Karpas-422 (cell line): ENCODE measurements around the gene YIPF4. TPM values are rescaled to one million over a fixed set of nuclear protein-coding genes. Genes with fewer than 3 reads are reported as not detected.
"Not testable (repeated sequence)": the region's sequence is repeated elsewhere in the genome, so short reads cannot be mapped to it uniquely, and the experiment has no call there.

ENCODE experiments used
- DNase-seq: peaks from one replicate; pipeline ENCODE4 v3.0.0-alpha.2; 2015
- H2AFZ ChIP-seq: fragments of 200-600 bp; sonication (generic); 2 replicates; pipeline ENCODE4 v1.6.1; 2014; ENCODE audit warnings: antibody characterized with exemption, low read length, mixed read lengths
- H3K27ac ChIP-seq: fragments of 200-600 bp; sonication (generic); 2 replicates; pipeline ENCODE4 v1.5.1; 2014; ENCODE audit warnings: mild to moderate bottlenecking, low read length, moderate library complexity
- H3K27me3 ChIP-seq: fragments of 200-600 bp; sonication (generic); 2 replicates; pipeline ENCODE4 v1.6.1; 2014; ENCODE audit warnings: low read length, mixed read lengths
- H3K36me3 ChIP-seq: fragments of 200-600 bp; sonication (generic); 2 replicates; pipeline ENCODE4 v1.6.1; 2014; ENCODE audit warnings: low read length, mixed read lengths; ENCODE audit not compliant: insufficient read depth
- H3K4me1 ChIP-seq: fragments of 200-600 bp; sonication (generic); 2 replicates; pipeline ENCODE4 v1.6.1; 2014; ENCODE audit warnings: mild to moderate bottlenecking, low read length, mixed read lengths
- H3K4me2 ChIP-seq: fragments of 200-600 bp; sonication (generic); 2 replicates; pipeline ENCODE4 v1.6.1; 2014; ENCODE audit warnings: low read length, low read depth, mild to moderate bottlenecking; ENCODE audit not compliant: poor library complexity, severe bottlenecking
- H3K4me3 ChIP-seq: fragments of 200-600 bp; sonication (generic); 2 replicates; pipeline ENCODE4 v1.5.1; 2014; ENCODE audit warnings: mild to moderate bottlenecking, antibody characterized with exemption, low read length, mixed read lengths
- H3K79me2 ChIP-seq: fragments of 200-600 bp; sonication (generic); 2 replicates; pipeline ENCODE4 v1.6.1; 2014; ENCODE audit warnings: mild to moderate bottlenecking, low read length, mixed read lengths
- H3K9ac ChIP-seq: fragments of 200-600 bp; sonication (generic); 2 replicates; pipeline ENCODE4 v1.6.0; 2014; ENCODE audit warnings: low read length
- H3K9me2 ChIP-seq: fragments of 200-600 bp; sonication (generic), shearing (Covaris generic); replicated peaks from 2 replicates; pipeline ENCODE4 v1.6.0; 2014; ENCODE audit warnings: mild to moderate bottlenecking, low read length, moderate library complexity; ENCODE audit not compliant: insufficient read depth
- H3K9me3 ChIP-seq: fragments of 300-700, 200-600 bp; sonication (generic); 2 replicates; pipeline ENCODE4 v1.6.1; 2014; ENCODE audit warnings: low read length, mixed read lengths
- H4K20me1 ChIP-seq: fragments of 200-600 bp; sonication (generic); 2 replicates; pipeline ENCODE4 v1.6.1; 2014; ENCODE audit warnings: mild to moderate bottlenecking, antibody characterized with exemption, low read length, low read depth; ENCODE audit not compliant: insufficient read depth
- total RNA-seq: library from RNA; depleted of rRNA; stranded (reverse); fragments of >200 nt; shearing (Covaris generic); gene quantifications from 2 replicates; pipeline ENCODE4 v1.2.3, GENCODE V29; 2014; ENCODE audit warnings: low replicate concordance

The YIPF4 gene
- total RNA-seq, 1 experiment from 2014 or later, result 95.3 TPM

GRCh38 chr2:32290000-32290339 is 12.3 kb downstream of the YIPF4 start:
- Histone ChIP-seq H3K4me1 (peaks cover 5% of the 10 kb centered on the region), H3K27ac (no peak overlapping the region), H3K4me3 (no peak overlapping the region), H3K79me2 (peaks cover 70% of the 10 kb centered on the region), H4K20me1 (no peaks in the 10 kb centered on the region), H3K9me3 (no peaks in the 10 kb centered on the region), H2AFZ (no peak overlapping the region), H3K27me3 (no peaks in the 10 kb centered on the region), H3K4me2 (no peak overlapping the region), H3K9me2 (no peaks in the 10 kb centered on the region), H3K36me3 (peaks cover 22% of the 10 kb centered on the region), H3K9ac (no peak overlapping the region)
- DNase-seq, result no peak

GRCh38 chr2:32291746-32292145 is 14.0 kb downstream of the YIPF4 start:
- DNase-seq, result no peak
- peaks cover 61% of the 10 kb centered on the region for H3K79me2 ChIP-seq
- H3K4me1 ChIP-seq, result peaks cover 4% of the 10 kb centered on the region; the same call in 1 of the 2 replicates
- H3K9ac ChIP-seq, result no peak overlapping the region
- no peaks in the 10 kb centered on the region for H3K9me2 ChIP-seq
- H3K36me3 ChIP-seq, result peaks cover 35% of the 10 kb centered on the region
- no peaks in the 10 kb centered on the region for H3K27me3 ChIP-seq
- no peak overlapping the region for H3K27ac ChIP-seq
- H3K9me3 ChIP-seq, result no peaks in the 10 kb centered on the region
- no peaks in the 10 kb centered on the region for H4K20me1 ChIP-seq
- no peak overlapping the region for H3K4me2 ChIP-seq
- no peak overlapping the region for H3K4me3 ChIP-seq
- no peak overlapping the region for H2AFZ ChIP-seq

- not testable (repeated sequence) for H3K4me3 ChIP-seq, H3K27me3 ChIP-seq, H3K27ac ChIP-seq, H3K4me1 ChIP-seq, DNase-seq, H3K9ac ChIP-seq, H3K9me2 ChIP-seq, H2AFZ ChIP-seq, H3K9me3 ChIP-seq, H4K20me1 ChIP-seq, H3K4me2 ChIP-seq
- Histone ChIP-seq H3K36me3 (peaks cover 41% of the 10 kb centered on the region), H3K79me2 (peaks cover 51% of the 10 kb centered on the region)
These were observed 15.8 kb downstream of the YIPF4 start for GRCh38 chr2:32293493-32293892.

- peaks cover 43% of the 10 kb centered on the region for H3K36me3 ChIP-seq
- H3K9ac ChIP-seq, H3K9me2 ChIP-seq, H3K27me3 ChIP-seq, DNase-seq, H3K4me2 ChIP-seq, H3K4me3 ChIP-seq, H3K27ac ChIP-seq, H3K4me1 ChIP-seq, H4K20me1 ChIP-seq, H3K9me3 ChIP-seq, H2AFZ ChIP-seq: not testable (repeated sequence)
- peaks cover 47% of the 10 kb centered on the region for H3K79me2 ChIP-seq
These were observed 16.4 kb downstream of the YIPF4 start for GRCh38 chr2:32293966-32294562.

- Histone ChIP-seq H3K4me3 (no peak overlapping the region), H4K20me1 (no peaks in the 10 kb centered on the region), H3K27me3 (no peaks in the 10 kb centered on the region), H3K9me3 (no peaks in the 10 kb centered on the region), H3K4me1 (peaks cover 13% of the 10 kb centered on the region), H3K9me2 (no peaks in the 10 kb centered on the region), H2AFZ (no peak overlapping the region), H3K36me3 (peaks cover 1% of the 10 kb centered on the region; the same call in 1 of the 2 replicates), H3K9ac (no peak overlapping the region), H3K79me2 (no peaks in the 10 kb centered on the region; the same call in none of the 2 replicates), H3K27ac (no peak overlapping the region; the same call in 1 of the 2 replicates), H3K4me2 (no peak overlapping the region)
- no peak for DNase-seq
These were observed 32.9 kb downstream of the YIPF4 start for GRCh38 chr2:32310577-32310976.

GRCh38 chr2:32314886-32315285 is 37.2 kb downstream of the YIPF4 start:
- H4K20me1 ChIP-seq, result no peaks in the 10 kb centered on the region
- no peak overlapping the region for H2AFZ ChIP-seq
- no peaks in the 10 kb centered on the region for H3K9me3 ChIP-seq
- H3K27ac ChIP-seq, result no peak overlapping the region
- H3K4me1 ChIP-seq, result peaks cover 13% of the 10 kb centered on the region
- H3K79me2 ChIP-seq, result no peaks in the 10 kb centered on the region; the same call in none of the 2 replicates
- no peaks in the 10 kb centered on the region for H3K27me3 ChIP-seq
- no peaks in the 10 kb centered on the region for H3K36me3 ChIP-seq
- no peak for DNase-seq
- no peak overlapping the region for H3K4me3 ChIP-seq
- no peak overlapping the region for H3K9ac ChIP-seq
- H3K4me2 ChIP-seq, result no peak overlapping the region
- no peaks in the 10 kb centered on the region for H3K9me2 ChIP-seq

GRCh38 chr2:32328679-32329078 is 51.0 kb downstream of the YIPF4 start:
- not testable (repeated sequence) for H3K9ac ChIP-seq, H3K27ac ChIP-seq, H3K27me3 ChIP-seq, H3K4me2 ChIP-seq, H3K9me3 ChIP-seq, H3K36me3 ChIP-seq, H4K20me1 ChIP-seq, H3K4me1 ChIP-seq, H3K79me2 ChIP-seq, H3K9me2 ChIP-seq, H2AFZ ChIP-seq, H3K4me3 ChIP-seq, DNase-seq

GRCh38 chr2:32329180-32329980 is 51.7 kb downstream of the YIPF4 start:
- H4K20me1 ChIP-seq, DNase-seq, H3K4me2 ChIP-seq, H3K9me2 ChIP-seq, H3K9ac ChIP-seq, H3K27ac ChIP-seq, H3K79me2 ChIP-seq, H3K4me3 ChIP-seq, H3K27me3 ChIP-seq, H3K9me3 ChIP-seq, H3K4me1 ChIP-seq, H3K36me3 ChIP-seq, H2AFZ ChIP-seq: not testable (repeated sequence)
